ENCODE measurements around the gene PREB.

- TF ChIP-seq CTCF (conservative IDR thresholded peaks at IDR 0.05; ENCODE audit: low read depth, low read length), result no peak
- no peak for TF ChIP-seq EZH2 (IDR thresholded peaks at IDR 0.05; ENCODE audit: borderline replicate concordance, low read depth, low read length, poor library complexity, severe bottlenecking)
Measured at GRCh38 chr2:27089111-27089954, 45.1 kb downstream of the PREB start.

All from A673 (cell line).